Measurements from ENCODE around the gene AKT1.

- no peak for TF ChIP-seq GATA3 (IDR thresholded peaks at IDR 0.05; ENCODE audit: low read depth, low read length)
- no peak for TF ChIP-seq GATA2 (IDR thresholded peaks at IDR 0.05; ENCODE audit: low read depth, low read length)
Observed at GRCh38 chr14:104766863-104767633, 28.5 kb downstream of the AKT1 start.
